PC-3 (cell line): ENCODE results near the gene TESK2. TPM values are rescaled to one million over a fixed set of nuclear protein-coding genes. Genes with fewer than 3 reads are reported as not detected.
A peak's percentile ranks its signal among the peaks of the same experiment; 100 is the strongest.

Experiments used
- ATAC-seq: fragments of 200-7000 bp; cut with Tn5 transposase; 2 replicates; pipeline ENCODE4 v1.9.1; 2020; ENCODE audit warnings: mild to moderate bottlenecking, moderate library complexity
- BruUV-seq: library from RNA; stranded (reverse); fragments of 400-500 nt; replicated peaks from 2 replicates; lab custom pipeline; 2021; lab: Mats Ljungman, UMichigan
- CTCF ChIA-PET: fragments of 300-600 bp; sonication (Branson Sonifier 250); formaldehyde crosslinking; loops from one replicate; lab custom pipeline; 2022; ENCODE audit warnings: antibody characterized with exemption; lab: Charles Lee
- POLR2A ChIA-PET: fragments of 300-600 bp; sonication (Branson Sonifier 250); formaldehyde crosslinking; loops from one replicate; lab custom pipeline; 2022; ENCODE audit warnings: antibody characterized with exemption; ENCODE audit not compliant: unreplicated experiment; lab: Charles Lee
- DNase-seq: peaks from one replicate; pipeline ENCODE4 v3.0.0-alpha.2; 2015
- H2AFZ ChIP-seq: fragments of 300-600 bp; sonication (generic); 2 replicates; pipeline ENCODE4 v1.6.0; 2016; ENCODE audit warnings: antibody characterized with exemption, low read length
- H3F3A ChIP-seq: fragments of 300-600 bp; sonication (generic); one replicate; pipeline ENCODE4 v1.6.0; 2017; ENCODE audit warnings: antibody characterized with exemption, low read length, control low read depth, mild to moderate bottlenecking; ENCODE audit not compliant: unreplicated experiment
- H3K27ac ChIP-seq: fragments of 300-600 bp; sonication (generic); 2 replicates; pipeline ENCODE4 v1.5.1; 2016; ENCODE audit warnings: mild to moderate bottlenecking, low read length
- H3K27me3 ChIP-seq: fragments of 300-600 bp; sonication (generic); 2 replicates; pipeline ENCODE4 v1.6.1; 2016; ENCODE audit warnings: low read length, mixed read lengths
- H3K36me3 ChIP-seq: fragments of 300-600 bp; sonication (generic); 2 replicates; pipeline ENCODE4 v1.6.1; 2016; ENCODE audit warnings: low read depth, mixed run types, low read length, mixed read lengths
- H3K4me1 ChIP-seq: fragments of 300-600 bp; sonication (generic); 2 replicates; pipeline ENCODE4 v1.5.1; 2016; ENCODE audit warnings: low read length; ENCODE audit not compliant: insufficient read depth
- H3K4me2 ChIP-seq: fragments of 300-600 bp; sonication (generic); 2 replicates; pipeline ENCODE4 v1.6.0; 2016; ENCODE audit warnings: low read length
- H3K4me3 ChIP-seq: fragments of 300-600 bp; sonication (generic); 2 replicates; pipeline ENCODE4 v1.5.1; 2016; ENCODE audit warnings: mild to moderate bottlenecking, low read length, mixed read lengths
- H3K79me2 ChIP-seq: fragments of 300-600 bp; sonication (generic); 2 replicates; pipeline ENCODE4 v1.6.1; 2017; ENCODE audit warnings: low read length, mixed read lengths
- H3K9ac ChIP-seq: fragments of 300-600 bp; sonication (generic); 2 replicates; pipeline ENCODE4 v1.6.0; 2016; ENCODE audit warnings: mild to moderate bottlenecking, low read length
- H3K9me2 ChIP-seq: fragments of 300-600 bp; sonication (generic); replicated peaks from 2 replicates; pipeline ENCODE4 v1.6.1; 2016; ENCODE audit warnings: mixed run types, low read length, mixed read lengths
- H3K9me3 ChIP-seq: fragments of 300-600 bp; sonication (generic); 2 replicates; pipeline ENCODE4 v1.6.1; 2016; ENCODE audit warnings: low read length, mixed read lengths
- H4K20me1 ChIP-seq: fragments of 300-600 bp; sonication (generic); 2 replicates; pipeline ENCODE4 v1.6.1; 2016; ENCODE audit warnings: low read length, mixed read lengths
- CTCF ChIP-seq: fragments of 300-600 bp; sonication (generic); conservative IDR thresholded peaks from 2 replicates; pipeline ENCODE4 v1.5.1; 2017; ENCODE audit warnings: antibody characterized with exemption, low read depth, mild to moderate bottlenecking, low read length
- EZH2 ChIP-seq: fragments of 300-600 bp; sonication (generic); IDR thresholded peaks from one replicate; pipeline ENCODE4 v1.6.1; 2017; ENCODE audit warnings: antibody characterized with exemption, mild to moderate bottlenecking, low read length; ENCODE audit not compliant: unreplicated experiment
- EZH2phosphoT487 ChIP-seq: fragments of 300-600 bp; sonication (generic); IDR thresholded peaks from 2 replicates; pipeline ENCODE4 v1.6.1; 2018; ENCODE audit warnings: mild to moderate bottlenecking, antibody characterized with exemption, low read length, borderline replicate concordance
- intact Hi-C: fragments of 100-400 bp; cut with micrococcal nuclease; formaldehyde crosslinking; loops from 2 replicates; pipeline ENCODE4 v1.9.0; 2023
- total RNA-seq: library from RNA; depleted of rRNA; stranded (reverse); fragments of >200 nt; gene quantifications from 2 replicates; pipeline ENCODE4 v1.2.3, GENCODE V29; 2014

TESK2 gene
- total RNA-seq, 1 experiment from 2014 or later = 6.0 TPM

GRCh38 chr1:45488666-45489377, 2.1 kb downstream of the TESK2 start:
- Histone ChIP-seq H3F3A (no peaks in the 10 kb centered on the region), H2AFZ (no peak overlapping the region), H3K9ac (no peak overlapping the region), H3K4me2 (peak overlapping the region; percentile 97), H3K36me3 (no peaks in the 10 kb centered on the region), H3K27me3 (no peaks in the 10 kb centered on the region), H3K79me2 (no peaks in the 10 kb centered on the region), H3K9me3 (no peaks in the 10 kb centered on the region), H3K4me1 (peaks cover 11% of the 10 kb centered on the region), H4K20me1 (no peaks in the 10 kb centered on the region), H3K9me2 (no peaks in the 10 kb centered on the region), H3K27ac (no peak overlapping the region), H3K4me3 (peak overlapping the region; percentile 80; the same call in 1 of the 2 replicates)
- no TSS peak for BruUV-seq
- intact Hi-C loops = no loop called here
- ChIA-PET CTCF (no interaction called here), POLR2A (no interaction called here)
- DNase-seq (no peak), ATAC-seq (no peak)
- TF ChIP-seq EZH2 (no peak), CTCF (no peak), EZH2phosphoT487 (no peak)

GRCh38 chr1:45485949-45486348, 5.0 kb downstream of the TESK2 start:
- no peaks in the 10 kb centered on the region for H3K9me2 ChIP-seq
- no peaks in the 10 kb centered on the region for H3F3A ChIP-seq
- no peaks in the 10 kb centered on the region for H3K36me3 ChIP-seq
- ChIA-PET CTCF (no interaction called here), POLR2A (interaction anchor here (0.6 kb wide), 2 partner anchors 124 to 1272 kb away, joined by 3 to 4 read pairs; no protein-coding TSS in a partner anchor)
- peaks cover 5% of the 10 kb centered on the region for H3K4me1 ChIP-seq
- no peak overlapping the region for H3K27ac ChIP-seq
- intact Hi-C loops = no loop called here
- H3K27me3 ChIP-seq = no peaks in the 10 kb centered on the region
- no peaks in the 10 kb centered on the region for H3K9me3 ChIP-seq
- no peaks in the 10 kb centered on the region for H4K20me1 ChIP-seq
- H3K4me3 ChIP-seq = no peak overlapping the region
- no TSS peak for BruUV-seq
- H3K79me2 ChIP-seq = no peaks in the 10 kb centered on the region
- TF ChIP-seq CTCF (no peak), EZH2phosphoT487 (no peak), EZH2 (no peak)
- no peak overlapping the region for H2AFZ ChIP-seq
- H3K4me2 ChIP-seq = no peak overlapping the region
- DNase-seq (no peak), ATAC-seq (no peak)
- no peak overlapping the region for H3K9ac ChIP-seq

GRCh38 chr1:45479039-45479748, 11.8 kb downstream of the TESK2 start:
- ChIA-PET POLR2A (no interaction called here), CTCF (no interaction called here)
- ATAC-seq (no peak), DNase-seq (no peak)
- no peaks in the 10 kb centered on the region for H3K36me3 ChIP-seq
- no peaks in the 10 kb centered on the region for H3K79me2 ChIP-seq
- no peaks in the 10 kb centered on the region for H3K4me1 ChIP-seq
- no peak overlapping the region for H3K27ac ChIP-seq
- no TSS peak for BruUV-seq
- no peak overlapping the region for H2AFZ ChIP-seq
- H4K20me1 ChIP-seq = no peaks in the 10 kb centered on the region
- no peak overlapping the region for H3K4me2 ChIP-seq
- H3K9me2 ChIP-seq = no peaks in the 10 kb centered on the region
- no peaks in the 10 kb centered on the region for H3F3A ChIP-seq
- H3K27me3 ChIP-seq = no peaks in the 10 kb centered on the region
- no peak for TF ChIP-seq CTCF
- TF ChIP-seq EZH2phosphoT487 = no peak
- no peak for TF ChIP-seq EZH2
- intact Hi-C loops = no loop called here
- H3K9ac ChIP-seq = no peak overlapping the region
- no peak overlapping the region for H3K4me3 ChIP-seq
- H3K9me3 ChIP-seq = no peaks in the 10 kb centered on the region
